Stimulated activated CD4-positive, alpha-beta T cell treated with anti-CD3 and anti-CD28 coated beads, Interleukin-2, amount 100 ng/mL, for 48 hours (primary cell): Measurements from ENCODE around the gene TTYH2.
A peak's percentile ranks its signal among the peaks of the same experiment; 100 is the strongest.

ENCODE experiments used
- DNase-seq, 2 donors: peaks; one replicate each; pipeline ENCODE4 v3.0.0-alpha.2; 2020

The TTYH2 gene

DNA sequence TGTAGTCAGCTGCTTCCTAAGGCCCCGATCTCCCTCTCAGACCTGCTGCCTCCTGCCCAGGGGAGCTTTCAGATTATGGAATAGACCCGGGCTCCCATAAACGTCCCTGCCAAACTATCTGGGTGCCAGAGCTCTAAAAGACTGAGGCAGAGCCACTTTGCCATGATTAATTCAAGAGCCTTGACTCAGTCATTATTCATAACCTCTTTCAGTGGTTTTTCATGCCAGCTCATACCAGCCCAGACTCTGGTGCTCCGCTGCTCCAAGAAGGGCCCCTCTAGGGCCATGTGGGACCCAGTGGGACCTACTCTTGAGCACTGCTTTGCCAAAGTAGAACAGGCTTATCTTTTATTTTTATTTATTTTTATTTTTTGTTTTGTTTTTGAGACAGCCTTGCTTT lies 84.6 kb downstream of the TTYH2 start:
- peak; percentile 36 to 41 for DNase-seq

DNA sequence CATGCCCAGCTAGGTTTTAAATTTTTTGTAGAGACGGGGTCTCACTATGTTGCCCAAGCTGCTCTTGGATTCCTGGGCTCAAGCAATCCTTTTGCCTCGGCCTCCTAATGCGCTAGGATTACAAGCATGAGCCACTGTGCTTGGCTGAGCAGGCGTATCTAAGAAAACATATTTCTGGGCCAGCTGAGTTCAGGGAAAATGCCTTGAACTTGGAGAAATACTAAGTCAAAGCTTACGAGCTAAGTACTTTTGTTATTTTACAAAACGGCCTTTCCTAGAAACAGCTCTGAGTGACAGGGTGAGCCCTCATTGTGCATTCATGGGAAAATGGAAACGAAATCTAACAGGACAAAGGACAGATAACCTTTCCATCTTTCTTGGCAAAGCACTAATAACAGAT lies 85.4 kb downstream of the TTYH2 start:
- DNase-seq: no peak

DNA sequence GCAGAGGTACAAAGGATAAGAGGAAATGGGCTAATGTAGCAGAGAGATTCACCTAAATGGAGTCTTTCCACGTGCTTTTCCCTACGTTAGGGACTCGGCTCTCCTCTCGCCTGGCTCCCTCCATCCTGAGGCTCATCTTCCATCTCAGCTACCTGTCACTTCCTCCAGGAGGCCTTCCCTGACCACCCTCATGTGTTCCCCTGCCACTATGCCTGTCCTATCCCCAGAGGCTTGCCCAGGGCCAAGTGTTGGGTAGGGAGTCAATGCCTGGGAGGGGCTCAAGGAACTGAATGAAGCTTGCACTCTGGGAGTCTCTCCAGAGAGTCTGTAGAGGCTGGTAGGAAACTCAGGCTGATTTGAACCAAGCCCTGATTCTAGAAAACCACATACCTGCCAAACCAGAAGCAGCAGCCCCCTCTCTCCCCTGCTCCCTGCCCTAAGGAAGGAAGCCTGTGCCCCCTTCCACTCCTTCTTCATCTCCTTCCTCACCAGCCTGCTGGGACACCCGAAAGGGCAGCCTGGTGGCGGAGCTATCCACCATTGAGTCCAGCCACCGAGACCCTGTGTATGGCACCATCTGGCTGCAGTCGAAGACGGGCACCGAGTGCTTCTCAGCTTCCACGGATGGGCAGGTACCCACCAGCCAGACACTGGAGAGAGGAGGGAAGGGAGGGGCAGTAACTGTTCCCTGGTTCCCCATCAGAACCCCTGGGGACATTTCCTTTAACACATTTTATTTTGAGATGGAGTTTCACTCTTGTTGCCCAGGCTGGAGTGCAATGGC lies 86.0 kb downstream of the TTYH2 start:
- DNase-seq: no peak

DNA sequence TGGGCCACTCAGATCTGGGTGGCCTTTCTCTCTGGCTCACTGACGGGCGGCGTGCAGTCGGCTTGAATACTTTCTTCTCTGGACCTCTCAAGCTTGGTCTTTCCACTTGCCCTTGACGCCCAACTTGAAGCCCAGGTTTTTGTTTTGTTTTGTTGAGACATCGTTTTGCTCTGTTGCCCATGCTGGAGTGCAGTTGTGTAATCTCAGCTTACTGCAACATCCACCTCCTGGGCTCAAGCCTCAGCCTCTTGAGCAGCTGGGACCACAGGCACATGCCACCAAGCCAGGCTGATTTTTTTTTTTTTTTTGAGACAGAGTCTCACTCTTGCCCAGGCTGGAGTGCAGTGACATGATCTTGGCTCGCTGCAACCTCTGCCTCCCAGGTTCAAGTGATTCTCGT lies 89.9 kb downstream of the TTYH2 start:
- DNase-seq: no peak

DNA sequence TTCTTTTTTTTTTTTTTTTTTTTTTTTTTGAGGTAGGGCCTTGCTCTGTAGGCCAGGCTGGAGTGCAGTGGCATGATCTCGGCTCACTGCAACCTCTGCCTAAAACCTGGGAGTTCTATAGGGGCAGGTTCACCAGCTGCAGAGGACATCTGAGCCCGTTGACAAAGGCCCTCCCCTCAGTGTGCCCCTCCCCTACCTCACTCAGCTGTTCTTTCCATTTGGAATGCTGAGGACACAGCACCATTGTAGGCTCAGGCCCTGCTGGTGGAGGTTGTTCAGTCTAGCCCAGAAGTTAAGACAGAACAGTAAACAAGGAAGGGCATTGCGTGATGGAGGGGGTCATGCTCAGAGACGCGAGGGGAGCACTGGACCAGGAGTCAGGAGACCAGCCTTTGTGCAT lies 90.8 kb downstream of the TTYH2 start:
- DNase-seq: no peak

DNA sequence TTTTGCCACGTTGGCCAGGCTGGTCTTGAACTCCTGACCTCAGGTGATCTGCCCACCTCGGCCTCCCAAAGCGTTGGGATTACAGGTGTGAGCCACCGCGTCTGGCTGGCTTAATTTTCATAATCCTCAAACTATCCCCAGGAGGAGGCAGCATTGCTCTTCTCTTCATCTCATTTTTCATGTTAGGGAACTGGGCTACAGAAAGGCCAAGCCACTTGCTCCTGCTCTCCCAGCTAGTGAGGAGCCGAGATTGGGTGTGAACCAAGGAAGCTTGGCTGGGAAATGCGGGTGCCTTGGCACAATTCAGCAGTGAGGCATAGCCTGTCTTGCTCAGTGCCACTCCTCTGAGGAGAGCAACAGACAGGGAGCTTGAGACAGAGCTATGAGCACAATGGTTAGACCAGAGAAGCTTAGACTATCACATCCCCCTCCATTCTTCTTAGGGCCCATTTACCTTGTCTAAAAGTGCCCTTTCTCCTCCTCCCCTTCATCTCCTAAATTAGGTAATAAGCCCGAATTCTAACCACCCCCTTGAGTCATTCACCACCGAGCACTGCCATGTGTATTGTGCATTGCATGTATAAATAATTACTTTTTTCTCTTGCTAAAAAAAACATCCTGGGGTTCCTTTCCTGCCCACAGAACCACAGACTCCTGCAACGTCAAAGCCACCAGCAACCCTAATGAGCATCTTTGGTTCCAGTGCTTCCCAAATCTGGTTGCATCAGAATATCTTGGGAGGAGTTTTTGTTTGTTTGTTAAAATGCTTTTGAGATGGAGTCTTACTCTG lies 92.7 kb downstream of the TTYH2 start:
- no peak for DNase-seq

DNA sequence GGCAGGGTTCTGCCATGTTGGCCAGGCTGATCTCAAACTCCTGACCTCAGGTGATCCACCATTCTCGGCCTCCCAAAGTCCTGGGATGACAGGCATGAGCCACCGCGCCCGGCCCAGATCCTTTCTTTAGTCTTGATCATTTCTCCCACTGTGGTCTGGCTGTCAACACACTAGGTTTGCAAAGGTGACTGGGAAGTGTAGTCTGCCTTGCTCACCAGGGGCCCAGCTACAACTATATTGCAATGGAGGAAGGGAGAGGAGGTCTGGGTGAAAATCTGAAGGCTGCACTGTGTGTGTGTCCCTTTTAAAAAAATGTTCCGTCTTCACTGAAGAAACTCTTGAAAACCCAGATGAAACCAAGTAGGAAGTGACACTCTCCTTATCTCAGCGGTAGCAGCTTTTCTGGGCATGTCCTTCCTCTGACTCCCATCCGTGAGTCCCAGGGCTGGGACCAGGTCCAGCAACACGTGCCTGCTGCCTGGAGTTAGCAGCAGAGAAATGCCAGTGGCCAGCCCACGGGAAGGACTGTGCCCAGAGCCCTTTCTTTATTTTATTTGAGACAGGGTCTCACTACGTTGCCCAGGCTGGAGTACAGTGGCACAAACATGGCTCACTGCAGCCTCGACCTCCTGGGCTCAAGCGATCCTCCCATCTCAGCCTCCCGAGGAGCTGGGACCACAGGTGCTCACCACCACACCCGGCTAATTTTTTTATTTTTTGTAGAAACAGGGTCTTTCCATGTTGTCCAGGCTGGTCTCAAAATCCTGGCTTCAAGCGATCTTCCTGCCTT lies 94.8 kb downstream of the TTYH2 start:
- DNase-seq: no peak

DNA sequence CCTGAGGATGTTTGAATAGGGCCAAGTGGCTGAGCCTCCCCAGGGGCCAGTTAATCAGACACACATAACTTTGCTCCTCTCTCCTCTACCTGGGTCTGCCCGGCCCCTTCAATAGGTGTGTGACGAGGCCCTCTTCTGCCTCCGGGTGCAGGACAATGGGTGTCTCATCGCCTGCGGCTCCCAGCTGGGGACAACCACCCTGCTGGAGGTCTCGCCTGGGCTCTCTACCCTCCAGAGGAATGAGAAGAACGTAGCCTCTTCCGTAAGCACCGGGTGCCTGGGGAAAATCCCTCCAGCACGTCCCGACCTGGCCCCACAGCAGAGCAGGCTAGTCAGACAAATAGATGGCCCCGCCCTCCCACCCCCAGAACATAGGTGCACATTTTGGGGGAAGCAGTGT lies 96.5 kb downstream of the TTYH2 start:
- no peak for DNase-seq
